HG03575 (cell line): ENCODE data around the gene CALML3.

ENCODE experiments used
- ATAC-seq: cut with Tn5 transposase; IDR thresholded peaks from one replicate; pipeline ENCODE4 v1.9.1; 2021; ENCODE audit not compliant: unreplicated experiment, insufficient number of reproducible peaks, low FRiP score; ENCODE audit errors: extremely low read depth

The CALML3 gene

GRCh38 chr10:5574642-5575131, 49.9 kb downstream of the CALML3 start:
- no peak for ATAC-seq

GRCh38 chr10:5575144-5575481, 50.4 kb downstream of the CALML3 start:
- ATAC-seq: no peak

GRCh38 chr10:5575482-5576153, 50.9 kb downstream of the CALML3 start:
- no peak for ATAC-seq

- ATAC-seq: no peak
These were observed 51.5 kb downstream of the CALML3 start for GRCh38 chr10:5576154-5576748.
